ENCODE measurements around the gene CEP57L1.

DNA sequence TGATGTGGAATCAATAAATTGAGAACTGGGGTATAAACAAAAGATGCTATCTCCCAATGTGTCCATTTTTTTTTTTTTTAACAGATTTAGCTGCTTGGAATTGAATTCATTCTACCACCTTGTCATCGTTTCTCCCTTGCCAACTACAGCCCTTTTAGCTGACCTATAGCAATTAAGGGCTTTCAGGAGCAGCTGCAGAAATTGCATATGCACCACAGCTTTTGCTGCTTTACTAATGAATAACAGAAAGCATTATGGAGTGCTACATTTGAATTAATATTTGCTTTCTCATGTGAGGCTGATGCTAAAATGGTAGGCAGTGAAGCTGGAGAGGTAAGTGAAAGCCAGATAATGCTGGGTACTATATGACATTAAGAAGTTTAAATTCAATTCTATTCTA is 6.3 kb upstream of the CEP57L1 start:
- TF ChIP-seq CTCF (IDR thresholded peaks at IDR 0.05) (no peak), POLR2A (IDR thresholded peaks at IDR 0.05) (no peak)

Measured in body of pancreas (tissue), 4 donors.